Stimulated activated CD4-positive, alpha-beta T cell treated with anti-CD3 and anti-CD28 coated beads, Interleukin-1b, Interleukin-23, amount 100 ng/mL, for 24 hours (primary cell): ENCODE data around the gene CENPW.

Experiments used
- DNase-seq, 4 experiments: peaks; one replicate each; pipeline ENCODE4 v3.0.0-alpha.2; 2020; ENCODE audit warnings: low read depth in 4 of 4, low spot score in 1 of 4

The CENPW gene

GRCh38 chr6:126373344-126373743, 33.4 kb downstream of the CENPW start:
- DNase-seq, result no peak

- no peak for DNase-seq
Observed at GRCh38 chr6:126374372-126374771, 34.5 kb downstream of the CENPW start.

GRCh38 chr6:126376682-126377081, 36.8 kb downstream of the CENPW start:
- no peak for DNase-seq

GRCh38 chr6:126377594-126378153, 37.8 kb downstream of the CENPW start:
- DNase-seq, result no peak

- no peak for DNase-seq
Observed at GRCh38 chr6:126380072-126380583, 40.2 kb downstream of the CENPW start.

- DNase-seq, result no peak
Observed at GRCh38 chr6:126381498-126381897, 41.6 kb downstream of the CENPW start.

GRCh38 chr6:126383203-126383602, 43.3 kb downstream of the CENPW start:
- DNase-seq, result no peak

- no peak for DNase-seq
Observed at GRCh38 chr6:126385536-126385935, 45.6 kb downstream of the CENPW start.

GRCh38 chr6:126388104-126388598, 48.2 kb downstream of the CENPW start:
- no peak for DNase-seq

GRCh38 chr6:126396131-126396530, 56.2 kb downstream of the CENPW start:
- no peak for DNase-seq
